ENCODE measurements around the gene DCTN2.
"Not testable (repeated sequence)": the region's sequence is repeated elsewhere in the genome, so short reads cannot be mapped to it uniquely, and the experiment has no call there.

Gene DCTN2

DNA sequence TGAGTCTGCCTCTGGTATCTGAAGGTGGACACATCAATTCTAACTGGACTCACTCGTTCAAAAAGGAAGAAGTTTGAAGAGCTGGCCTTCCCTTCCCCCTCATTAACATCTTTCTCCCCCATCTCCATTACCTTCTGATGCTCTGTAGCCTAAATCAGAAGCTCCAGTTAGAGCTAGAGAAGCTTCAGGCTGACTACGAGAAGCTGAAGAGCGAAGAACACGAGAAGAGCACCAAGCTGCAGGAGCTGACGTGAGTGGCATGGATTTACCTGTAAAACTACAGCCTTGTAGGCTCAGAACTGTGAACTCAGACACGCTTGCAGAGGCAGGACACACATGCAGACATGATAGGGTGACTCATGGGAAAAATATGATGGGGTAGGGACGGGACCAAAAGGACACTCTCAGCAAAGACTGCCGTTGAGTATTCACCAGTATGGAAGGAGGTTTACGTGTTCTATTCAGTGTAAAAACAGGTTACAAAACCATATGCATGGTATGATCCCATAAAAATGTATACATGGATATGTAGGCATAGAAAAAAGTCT, 29.7 kb upstream of the DCTN2 start:
- DNase-seq, result no peak

- DNase-seq, result no peak
Observed at GRCh38 chr12:57575771-57576612, 29.0 kb upstream of the DCTN2 start.

DNA sequence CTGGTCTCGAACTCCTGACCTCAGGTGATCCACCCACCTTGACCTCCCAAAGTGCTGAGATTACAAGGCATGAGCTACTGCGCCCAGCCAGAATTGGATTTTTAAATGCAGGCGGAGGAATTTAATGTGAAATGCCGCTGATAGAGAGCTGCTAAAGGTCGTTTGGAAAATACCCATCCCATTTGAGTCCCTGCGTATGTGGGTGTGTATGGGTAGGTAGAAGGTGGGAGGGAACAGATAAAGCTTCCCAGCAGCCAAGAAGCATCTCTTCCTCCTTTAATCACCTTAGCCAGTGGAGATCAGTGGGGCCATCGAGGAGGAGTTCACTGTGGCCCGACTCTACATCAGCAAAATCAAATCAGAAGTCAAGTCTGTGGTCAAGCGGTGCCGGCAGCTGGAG, 27.8 kb upstream of the DCTN2 start:
- no peak for DNase-seq

GRCh38 chr12:57571926-57572762, 25.2 kb upstream of the DCTN2 start:
- no peak for DNase-seq

GRCh38 chr12:57570438-57570837, 23.4 kb upstream of the DCTN2 start:
- not testable (repeated sequence) for DNase-seq

DNA sequence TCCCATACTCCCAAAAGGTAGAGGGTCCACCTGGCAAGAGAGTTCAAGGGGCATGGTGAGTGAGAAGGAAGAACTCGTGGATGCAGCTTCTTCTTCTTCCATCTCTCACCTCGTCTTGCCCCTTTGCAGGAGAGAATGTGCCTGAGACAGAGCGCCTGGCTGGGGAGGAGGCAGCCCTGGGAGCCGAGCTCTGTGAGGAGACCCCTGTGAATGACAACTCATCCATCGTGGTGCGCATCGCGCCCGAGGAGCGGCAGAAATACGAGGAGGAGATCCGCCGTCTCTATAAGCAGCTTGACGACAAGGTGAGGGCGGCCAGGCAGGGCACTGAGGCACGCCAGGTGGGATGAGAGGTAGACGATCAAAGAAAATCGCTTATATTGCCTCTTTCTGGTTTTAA, 22.9 kb upstream of the DCTN2 start:
- DNase-seq, result no peak

- DNase-seq, result no peak
Observed at GRCh38 chr12:57568838-57569237, 21.8 kb upstream of the DCTN2 start.

DNA sequence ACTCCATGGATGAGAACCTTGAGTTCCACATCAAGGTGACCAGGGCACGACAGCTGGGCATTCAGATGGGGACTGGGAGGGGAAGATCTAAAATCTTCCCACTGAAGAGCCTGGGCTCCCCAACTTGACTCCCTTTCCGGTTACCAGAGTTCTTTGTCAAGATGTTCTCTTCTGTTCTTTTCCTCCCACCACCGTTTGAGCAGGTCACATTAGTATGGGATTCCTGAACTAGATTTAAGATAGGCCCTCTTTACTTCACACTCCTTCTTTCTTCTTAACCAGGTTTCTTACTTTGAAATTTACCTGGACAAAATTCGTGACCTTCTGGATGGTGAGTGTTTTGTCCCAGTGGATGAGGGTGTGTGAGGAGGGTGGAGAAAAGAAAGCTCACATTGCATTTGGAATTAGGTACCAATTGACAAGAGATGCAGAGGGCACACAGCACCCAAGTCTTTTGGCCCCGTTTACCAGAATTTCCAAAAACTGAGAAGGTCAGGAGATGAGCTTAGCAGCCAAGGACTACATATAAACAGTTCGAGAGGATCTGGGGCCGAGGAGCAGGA, 17.3 kb upstream of the DCTN2 start:
- no peak for DNase-seq

DNA sequence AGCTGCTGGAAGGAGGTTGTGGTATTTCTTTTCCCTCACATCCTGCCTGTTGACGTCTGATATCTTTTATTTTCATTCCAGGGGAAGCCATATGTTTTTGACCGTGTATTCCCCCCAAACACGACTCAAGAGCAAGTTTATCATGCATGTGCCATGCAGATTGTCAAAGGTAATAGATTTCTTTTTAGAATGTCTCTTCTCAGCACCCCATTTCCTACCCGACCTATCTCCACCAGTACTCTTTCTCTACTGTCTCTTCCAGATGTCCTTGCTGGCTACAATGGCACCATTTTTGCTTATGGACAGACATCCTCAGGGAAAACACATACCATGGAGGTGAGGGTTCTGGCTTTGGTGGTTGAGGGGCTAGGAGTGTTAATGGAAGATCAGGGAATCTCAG, 16.4 kb upstream of the DCTN2 start:
- DNase-seq, result no peak

DNA sequence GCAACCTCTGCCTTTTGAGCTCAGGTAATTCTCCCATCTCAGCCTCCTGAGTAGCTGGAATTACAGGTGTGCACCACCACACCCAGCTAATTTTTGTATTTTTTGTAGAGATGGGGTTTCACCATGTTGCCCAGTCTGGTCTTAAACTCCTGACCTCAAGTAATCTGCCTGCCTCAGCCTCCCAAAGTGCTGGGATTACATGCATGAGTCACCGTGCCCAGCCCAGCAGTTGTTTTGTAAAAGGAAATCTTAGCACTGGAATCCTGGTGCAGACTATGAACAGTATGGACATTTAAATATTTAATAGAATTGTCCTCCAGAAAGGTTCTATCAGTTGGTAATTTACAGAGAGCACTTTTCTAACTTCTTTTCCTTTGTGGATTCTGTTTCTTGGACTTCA, 14.1 kb upstream of the DCTN2 start:
- not testable (repeated sequence) for DNase-seq

DNA sequence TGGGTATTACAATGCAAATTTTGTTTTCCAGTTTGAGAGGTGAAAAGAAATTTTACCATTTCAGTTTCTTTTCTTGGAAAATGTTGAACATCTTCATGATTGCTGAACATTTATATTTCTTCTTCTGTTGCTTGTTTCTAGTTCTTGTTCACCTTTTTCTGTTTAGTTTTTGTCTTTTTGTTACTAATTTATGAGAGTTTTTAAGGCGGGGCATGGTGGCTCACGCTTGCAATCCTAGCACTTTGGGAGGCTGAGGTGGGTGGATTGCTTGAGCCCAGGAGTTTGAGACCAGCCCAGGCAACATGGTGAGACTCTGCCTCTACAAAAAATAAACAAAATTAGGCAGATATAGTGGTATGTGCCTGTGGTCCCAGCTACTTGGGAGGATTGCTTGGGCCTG, 13.5 kb upstream of the DCTN2 start:
- no peak for DNase-seq

GRCh38 chr12:57558864-57559263, 11.9 kb upstream of the DCTN2 start:
- DNase-seq, result no peak

- no peak for DNase-seq
Observed at GRCh38 chr12:57554897-57555296, 7.9 kb upstream of the DCTN2 start.

GRCh38 chr12:57554453-57554852, 7.5 kb upstream of the DCTN2 start:
- no peak for DNase-seq

- DNase-seq, result no peak
Observed at GRCh38 chr12:57553343-57554202, 6.6 kb upstream of the DCTN2 start.

- DNase-seq, result no peak
Observed at GRCh38 chr12:57552835-57553313, 5.9 kb upstream of the DCTN2 start.

- no peak for DNase-seq
Observed at GRCh38 chr12:57552306-57552651, 5.3 kb upstream of the DCTN2 start.

- DNase-seq, result no peak
Observed at GRCh38 chr12:57551637-57552305, 4.8 kb upstream of the DCTN2 start.

- no peak for DNase-seq
Observed at GRCh38 chr12:57550641-57551549, 3.9 kb upstream of the DCTN2 start.

DNA sequence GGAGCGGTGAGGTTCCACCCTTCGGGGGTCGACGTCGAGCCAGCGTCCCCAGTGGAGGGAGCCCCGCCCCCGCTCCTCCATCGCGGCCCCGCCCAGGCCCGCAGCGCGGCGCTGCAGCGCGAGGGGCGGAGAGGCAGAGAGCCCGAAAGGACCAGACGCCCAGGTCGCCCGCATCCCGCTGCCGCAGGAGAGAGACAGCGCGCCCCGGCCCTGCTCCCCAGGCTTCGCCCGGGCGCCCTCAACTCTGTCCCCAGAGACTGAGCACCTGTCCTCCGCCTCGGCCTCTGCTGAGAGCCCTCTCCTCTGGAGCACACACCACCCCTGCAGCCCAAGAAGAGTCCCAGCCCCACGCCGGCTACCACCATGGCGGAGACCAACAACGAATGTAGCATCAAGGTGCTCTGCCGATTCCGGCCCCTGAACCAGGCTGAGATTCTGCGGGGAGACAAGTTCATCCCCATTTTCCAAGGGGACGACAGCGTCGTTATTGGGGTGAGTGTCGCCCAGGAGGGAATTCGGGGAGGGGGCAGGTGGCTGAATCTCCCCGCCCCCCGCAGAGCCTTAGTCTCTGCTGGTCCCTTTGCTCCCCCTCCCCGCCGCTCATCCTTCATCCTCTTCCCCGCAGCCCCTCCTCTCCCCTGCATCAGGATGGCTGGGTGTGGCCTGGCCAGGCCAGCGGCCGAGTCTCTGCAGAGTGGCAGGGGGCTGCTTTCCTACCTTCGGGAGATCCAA, 3.1 kb upstream of the DCTN2 start, which contains the start of gene KIF5A:
TSS of gene KIF5A (plus strand) at position 136 of the 732 bp plus-strand sequence. CDS start at position 364, 228 bp downstream.
- DNase-seq, result peak; percentile 67
